ENCODE results near the gene LMNTD1. TPM values are rescaled to one million over a fixed set of nuclear protein-coding genes. Genes with fewer than 3 reads are reported as not detected.

LMNTD1 gene
- total and polyA plus RNA-seq, 11 donors = 0.69 TPM; not detected in 10

DNA sequence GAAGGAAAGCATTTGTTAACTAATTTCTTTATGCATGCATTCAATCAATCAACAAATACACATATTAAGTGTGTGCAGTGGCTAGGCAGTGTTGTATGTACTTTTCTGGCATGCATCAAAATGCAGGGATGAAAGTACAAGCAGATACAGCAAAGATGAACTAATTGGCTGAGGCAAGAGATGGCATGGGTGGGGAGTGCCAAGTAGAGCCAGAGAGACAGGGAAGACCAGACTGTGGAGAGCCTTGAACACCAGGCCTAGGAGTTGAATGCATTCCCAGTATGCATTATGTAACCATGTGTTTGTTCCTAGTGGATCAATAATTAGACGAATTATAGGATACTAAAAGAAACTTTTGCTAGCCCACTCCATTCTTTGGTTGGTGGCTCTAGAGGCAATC is 17.3 kb upstream of the LMNTD1 start:
- no peak for ATAC-seq
- Histone ChIP-seq H3K9me3 (peaks cover 0 to 11% (median 0%) of the 10 kb centered on the region in 12 donors), H3K4me3 (no peak overlapping the region), H3K27ac (no peak overlapping the region), H3K4me1 (no peaks in the 10 kb centered on the region), H3K27me3 (no peaks in the 10 kb centered on the region), H3K36me3 (no peaks in the 10 kb centered on the region)
- intact Hi-C loops (cut with DNase I) = no loop called here
- DNase-seq = no peak
- WGBS, 4 donors = 55 to 88% (median 80%) methylated on average over 1 of the region's 1 CpG
- no peak for TF ChIP-seq CTCF (IDR thresholded peaks at IDR 0.05)
- TF ChIP-seq POLR2A (IDR thresholded peaks at IDR 0.05) = no peak

- Histone ChIP-seq H3K9me3 (peaks cover 0 to 11% (median 0%) of the 10 kb centered on the region in 12 donors), H3K4me1 (no peaks in the 10 kb centered on the region), H3K4me3 (no peak overlapping the region), H3K27ac (no peak overlapping the region), H3K27me3 (no peaks in the 10 kb centered on the region), H3K36me3 (no peaks in the 10 kb centered on the region)
- TF ChIP-seq POLR2A (IDR thresholded peaks at IDR 0.05) = no peak
- 85 to 88% (median 86%) methylated on average over 8 of the region's 8 CpGs for WGBS, 4 donors
- DNase-seq (no peak), ATAC-seq (no peak)
- intact Hi-C loops (cut with DNase I) = no loop called here
Observed at GRCh38 chr12:25566202-25566949, 13.3 kb upstream of the LMNTD1 start.

DNA sequence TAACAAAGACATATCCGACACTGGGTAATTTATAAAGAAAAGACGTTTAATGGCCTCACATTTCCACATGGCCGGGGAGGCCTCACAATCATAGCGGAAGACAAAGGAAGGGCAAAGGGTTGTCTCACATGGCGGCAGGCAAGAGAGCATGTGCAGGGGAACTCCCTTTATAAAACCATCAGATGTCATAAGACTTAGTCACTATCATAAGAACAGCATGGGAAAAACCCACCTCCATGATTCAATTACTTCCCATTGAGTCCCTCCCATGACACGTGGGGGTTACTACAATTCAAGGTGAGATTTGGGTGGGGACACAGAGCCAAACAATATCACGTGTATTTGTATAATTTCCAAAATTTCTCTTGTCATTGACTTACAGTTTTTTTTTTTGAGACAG is 5.5 kb upstream of the LMNTD1 start:
- Histone ChIP-seq H3K36me3 (no peaks in the 10 kb centered on the region), H3K4me3 (no peak overlapping the region), H3K27ac (no peak overlapping the region), H3K27me3 (no peaks in the 10 kb centered on the region), H3K4me1 (no peaks in the 10 kb centered on the region), H3K9me3 (peaks cover 0 to 2% (median 0%) of the 10 kb centered on the region in 12 donors)
- DNase-seq (no peak), ATAC-seq (no peak)
- intact Hi-C loops (cut with DNase I) = no loop called here
- TF ChIP-seq POLR2A (IDR thresholded peaks at IDR 0.05) = no peak
- TF ChIP-seq CTCF (IDR thresholded peaks at IDR 0.05) = no peak
- 91 to 94% (median 93%) methylated on average over 7 of the region's 7 CpGs for WGBS, 4 donors

DNA sequence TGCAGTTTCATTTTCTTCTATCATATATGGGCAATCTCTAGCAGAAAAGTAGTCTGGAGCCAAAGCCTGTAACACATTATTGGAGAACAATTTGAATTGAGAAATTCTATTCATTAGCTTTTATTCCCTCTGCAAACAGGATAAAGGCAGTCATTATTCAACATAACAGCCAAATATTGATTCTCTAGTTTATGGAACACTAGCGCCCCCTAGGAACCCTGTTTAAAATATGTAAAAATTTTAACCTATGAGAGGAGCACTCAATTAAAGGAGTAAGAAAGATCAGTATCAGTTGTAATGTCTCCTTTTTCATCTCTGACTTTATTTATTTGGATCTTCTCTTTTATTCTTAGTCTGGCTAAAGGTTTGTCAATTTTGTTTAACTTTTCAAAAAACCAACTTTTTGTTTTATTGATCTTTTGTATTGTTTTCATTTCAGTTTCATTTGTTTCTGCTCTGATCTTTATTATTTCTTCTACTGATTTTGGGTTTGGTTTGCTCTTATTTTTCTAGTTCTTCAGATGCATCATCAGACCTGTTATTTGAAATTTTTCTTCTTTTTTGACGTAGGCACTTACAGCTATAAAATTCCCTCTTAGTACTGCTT is 4.8 kb upstream of the LMNTD1 start:
- Histone ChIP-seq H3K9me3 (no peaks in the 10 kb centered on the region), H3K27ac (no peak overlapping the region), H3K4me1 (no peaks in the 10 kb centered on the region), H3K4me3 (no peak overlapping the region), H3K36me3 (no peaks in the 10 kb centered on the region), H3K27me3 (no peaks in the 10 kb centered on the region)
- DNase-seq (no peak), ATAC-seq (no peak)
- 26 to 56% (median 29%) methylated on average over 2 of the region's 2 CpGs for WGBS, 4 donors
- intact Hi-C loops (cut with DNase I) = no loop called here
- no peak for TF ChIP-seq POLR2A (IDR thresholded peaks at IDR 0.05)
- peak in 11 of 12 donors; percentile 8 to 47 (median 24) for TF ChIP-seq CTCF (IDR thresholded peaks at IDR 0.05)
